ENCODE data around the gene STARD10.

GRCh38 chr11:72739240-72740059, 54.4 kb downstream of the STARD10 start:
- no peak for TF ChIP-seq EP300 (IDR thresholded peaks at IDR 0.05)
- TF ChIP-seq, protein P1, sequence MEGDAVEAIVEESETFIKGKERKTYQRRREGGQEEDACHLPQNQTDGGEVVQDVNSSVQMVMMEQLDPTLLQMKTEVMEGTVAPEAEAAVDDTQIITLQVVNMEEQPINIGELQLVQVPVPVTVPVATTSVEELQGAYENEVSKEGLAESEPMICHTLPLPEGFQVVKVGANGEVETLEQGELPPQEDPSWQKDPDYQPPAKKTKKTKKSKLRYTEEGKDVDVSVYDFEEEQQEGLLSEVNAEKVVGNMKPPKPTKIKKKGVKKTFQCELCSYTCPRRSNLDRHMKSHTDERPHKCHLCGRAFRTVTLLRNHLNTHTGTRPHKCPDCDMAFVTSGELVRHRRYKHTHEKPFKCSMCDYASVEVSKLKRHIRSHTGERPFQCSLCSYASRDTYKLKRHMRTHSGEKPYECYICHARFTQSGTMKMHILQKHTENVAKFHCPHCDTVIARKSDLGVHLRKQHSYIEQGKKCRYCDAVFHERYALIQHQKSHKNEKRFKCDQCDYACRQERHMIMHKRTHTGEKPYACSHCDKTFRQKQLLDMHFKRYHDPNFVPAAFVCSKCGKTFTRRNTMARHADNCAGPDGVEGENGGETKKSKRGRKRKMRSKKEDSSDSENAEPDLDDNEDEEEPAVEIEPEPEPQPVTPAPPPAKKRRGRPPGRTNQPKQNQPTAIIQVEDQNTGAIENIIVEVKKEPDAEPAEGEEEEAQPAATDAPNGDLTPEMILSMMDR (IDR thresholded peaks at IDR 0.05): no peak
